ENCODE measurements around the gene MAP2K2.
"Not testable (repeated sequence)": the region's sequence is repeated elsewhere in the genome, so short reads cannot be mapped to it uniquely, and the experiment has no call there.

DNA sequence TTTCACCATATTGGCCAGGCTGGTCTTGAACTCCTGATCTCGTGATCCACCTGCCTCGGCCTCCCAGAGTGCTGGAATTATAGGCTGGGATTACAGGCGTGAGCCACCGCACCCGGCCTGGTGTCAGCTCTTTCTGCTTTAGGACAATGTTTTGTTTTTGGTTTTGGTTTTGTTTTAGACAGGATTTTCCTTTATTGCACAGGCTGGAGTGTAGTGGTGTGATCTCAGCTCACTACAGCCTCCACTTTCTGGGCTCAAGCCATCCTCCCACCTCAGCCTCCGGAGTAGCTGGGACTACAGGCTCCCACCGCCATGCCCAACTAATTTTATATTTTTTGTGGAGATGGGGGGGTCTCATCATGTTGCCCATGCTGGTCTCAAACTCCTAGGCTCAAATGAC lies 5.1 kb upstream of the MAP2K2 start:
- TF ChIP-seq EZH2 (IDR thresholded peaks at IDR 0.05; ENCODE audit: insufficient read depth, poor library complexity, severe bottlenecking); EZH2phosphoT487 (IDR thresholded peaks at IDR 0.05; ENCODE audit: insufficient read depth, low read depth): not testable (repeated sequence)

Measured in GM23248 (cell line).